Fibroblast of skin of left quadriceps (primary cell): Measurements from ENCODE around the gene TRIM36.

ENCODE experiments used
- DNase-seq, 2 experiments: peaks; one replicate each; pipeline ENCODE4 v3.0.0-alpha.2; 2013; ENCODE audit warnings: low read depth in 2 of 2

Gene TRIM36

GRCh38 chr5:115166744-115167393 lies 2.8 kb downstream of the TRIM36 start:
- DNase-seq = no peak

- DNase-seq = no peak
Observed at GRCh38 chr5:115165790-115166189, 3.9 kb downstream of the TRIM36 start.

- no peak for DNase-seq
Observed at GRCh38 chr5:115160975-115161475, 8.7 kb downstream of the TRIM36 start.

GRCh38 chr5:115151208-115151805 lies 18.4 kb downstream of the TRIM36 start:
- DNase-seq = no peak

- no peak for DNase-seq
Observed at GRCh38 chr5:115150512-115150911, 19.2 kb downstream of the TRIM36 start.

- no peak for DNase-seq
Observed at GRCh38 chr5:115147052-115147451, 22.7 kb downstream of the TRIM36 start.

GRCh38 chr5:115136294-115136693 lies 33.4 kb downstream of the TRIM36 start:
- no peak for DNase-seq

- no peak for DNase-seq
Observed at GRCh38 chr5:115132465-115132864, 37.2 kb downstream of the TRIM36 start.

- no peak for DNase-seq
Observed at GRCh38 chr5:115126303-115126702, 43.4 kb downstream of the TRIM36 start.

GRCh38 chr5:115124741-115125140 lies 45.0 kb downstream of the TRIM36 start:
- no peak for DNase-seq

GRCh38 chr5:115116001-115116400 lies 53.7 kb downstream of the TRIM36 start:
- no peak for DNase-seq

- DNase-seq = no peak
Observed at GRCh38 chr5:115109840-115110239, 59.9 kb downstream of the TRIM36 start.

- no peak for DNase-seq
Observed at GRCh38 chr5:115109356-115109755, 60.4 kb downstream of the TRIM36 start.

- no peak for DNase-seq
Observed at GRCh38 chr5:115100319-115100955, 69.3 kb downstream of the TRIM36 start.

GRCh38 chr5:115098041-115098702 lies 71.5 kb downstream of the TRIM36 start:
- DNase-seq = peak; percentile 14 to 28

- no peak for DNase-seq
Observed at GRCh38 chr5:115097236-115097635, 72.5 kb downstream of the TRIM36 start.

GRCh38 chr5:115096034-115096769 lies 73.5 kb downstream of the TRIM36 start:
- no peak for DNase-seq

GRCh38 chr5:115087951-115088350 lies 81.8 kb downstream of the TRIM36 start:
- no peak for DNase-seq

- DNase-seq = no peak
Observed at GRCh38 chr5:115086473-115086872, 83.2 kb downstream of the TRIM36 start.

- no peak for DNase-seq
Observed at GRCh38 chr5:115084246-115084793, 85.4 kb downstream of the TRIM36 start.

GRCh38 chr5:115079924-115080623 lies 89.6 kb downstream of the TRIM36 start:
- DNase-seq = no peak
